Ascending aorta (tissue), 2 donors: ENCODE results near the gene GALNT17. TPM values are rescaled to one million over a fixed set of nuclear protein-coding genes. Genes with fewer than 3 reads are reported as not detected.
"Not testable (repeated sequence)": the region's sequence is repeated elsewhere in the genome, so short reads cannot be mapped to it uniquely, and the experiment has no call there.

Source experiments
- DNase-seq, 2 donors: peaks; one replicate each; pipeline ENCODE4 v3.0.0-alpha.2; 2019; ENCODE audit warnings: low spot score in 2 of 2
- H3K27ac ChIP-seq, 2 donors: fragments of 200-600 bp; sonication (generic); one replicate each; pipeline ENCODE4 v1.5.1; 2016 to 2017; ENCODE audit warnings: mild to moderate bottlenecking in 1 of 2
- H3K27me3 ChIP-seq: fragments of 200-600 bp; sonication (generic); one replicate; pipeline ENCODE4 v1.5.1; 2017
- H3K36me3 ChIP-seq, 2 donors: fragments of 200-600 bp; sonication (generic); one replicate each; pipeline ENCODE4 v1.5.1; 2016
- H3K4me1 ChIP-seq, 2 donors: fragments of 200-600 bp; sonication (generic); one replicate each; pipeline ENCODE4 v1.5.1; 2016 to 2017; ENCODE audit warnings: mild to moderate bottlenecking in 1 of 2
- H3K4me3 ChIP-seq, 2 donors: fragments of 200-600 bp; sonication (generic); one replicate each; pipeline ENCODE4 v1.5.1; 2016 to 2017; ENCODE audit warnings: mild to moderate bottlenecking in 1 of 2
- H3K9me3 ChIP-seq, 2 donors: fragments of 200-600 bp; sonication (generic); one replicate each; pipeline ENCODE4 v1.5.1; 2016
- CTCF ChIP-seq, 3 experiments: fragments of 200-600 bp in 2 of 3; fragments of 450-650 bp in 1 of 3; sonication (generic) in 2 of 3; IDR thresholded peaks; one replicate each; pipeline ENCODE4 v1.5.1; 2016 to 2019; ENCODE audit warnings: antibody characterized with exemption in 3 of 3, mild to moderate bottlenecking in 1 of 3, moderate library complexity in 1 of 3
- intact Hi-C: fragments of 100-400 bp; cut with DNase I; formaldehyde crosslinking; loops from one replicate; pipeline ENCODE4 v1.15.1; 2023
- total RNA-seq: library from RNA; depleted of rRNA; stranded (reverse); fragments of >200 nt; gene quantifications from one replicate; pipeline ENCODE4 v1.1.0, GENCODE V29; 2016

GALNT17 gene
- total RNA-seq, 1 donor from 2014 or later: 29.8 TPM

GRCh38 chr7:71208881-71209280 is 76.9 kb downstream of the GALNT17 start:
- peaks cover 0 to 5% of the 10 kb centered on the region in 2 donors for H3K9me3 ChIP-seq
- intact Hi-C loops: no loop called here
- H3K27me3 ChIP-seq: no peaks in the 10 kb centered on the region
- H3K4me3 ChIP-seq: no peak overlapping the region
- no peaks in the 10 kb centered on the region for H3K4me1 ChIP-seq
- no peak for TF ChIP-seq CTCF (IDR thresholded peaks at IDR 0.05)
- H3K27ac ChIP-seq: no peak overlapping the region
- DNase-seq: no peak
- H3K36me3 ChIP-seq: no peaks in the 10 kb centered on the region

- H3K27ac ChIP-seq, intact Hi-C loops: not testable (repeated sequence)
These were observed 77.5 kb downstream of the GALNT17 start for GRCh38 chr7:71209484-71209883.

GRCh38 chr7:71210220-71210619 is 78.3 kb downstream of the GALNT17 start:
- Histone ChIP-seq H3K36me3 (no peaks in the 10 kb centered on the region), H3K4me3 (no peak overlapping the region), H3K9me3 (peaks cover 0 to 4% of the 10 kb centered on the region in 2 donors), H3K27ac (no peak overlapping the region), H3K27me3 (no peaks in the 10 kb centered on the region), H3K4me1 (no peaks in the 10 kb centered on the region)
- no peak for DNase-seq
- TF ChIP-seq CTCF (IDR thresholded peaks at IDR 0.05): no peak
- intact Hi-C loops: no loop called here

More at GRCh38 chr7:71209484-71209883, 77.5 kb downstream of the GALNT17 start:
- H3K4me3 ChIP-seq, H3K36me3 ChIP-seq, H3K27me3 ChIP-seq, DNase-seq, H3K4me1 ChIP-seq, H3K9me3 ChIP-seq: not testable (repeated sequence)

- H3K27ac ChIP-seq, intact Hi-C loops, H3K4me1 ChIP-seq, H3K4me3 ChIP-seq, H3K36me3 ChIP-seq, DNase-seq, H3K27me3 ChIP-seq, H3K9me3 ChIP-seq: not testable (repeated sequence)
These were observed 80.5 kb downstream of the GALNT17 start for GRCh38 chr7:71212433-71212832.

- intact Hi-C loops: no loop called here
- H3K4me3 ChIP-seq: no peak overlapping the region
These were observed 84.3 kb downstream of the GALNT17 start for GRCh38 chr7:71216211-71216610.

GRCh38 chr7:71220210-71220695 is 88.3 kb downstream of the GALNT17 start:
- no peaks in the 10 kb centered on the region for H3K36me3 ChIP-seq
- H3K9me3 ChIP-seq: no peaks in the 10 kb centered on the region
- peak overlapping the region in 1 of 2 donors; percentile 63 for H3K27ac ChIP-seq
- H3K4me3 ChIP-seq: no peak overlapping the region
- no peaks in the 10 kb centered on the region for H3K27me3 ChIP-seq
- intact Hi-C loops: no loop called here
- TF ChIP-seq CTCF (IDR thresholded peaks at IDR 0.05): peak in 2 of 3 experiments; percentile 14 to 24
- H3K4me1 ChIP-seq: no peaks in the 10 kb centered on the region
- no peak for DNase-seq

More at GRCh38 chr7:71216211-71216610, 84.3 kb downstream of the GALNT17 start:
- H3K36me3 ChIP-seq: no peaks in the 10 kb centered on the region
- peaks cover 0 to 4% of the 10 kb centered on the region in 2 donors for H3K9me3 ChIP-seq
- no peak overlapping the region for H3K27ac ChIP-seq
- TF ChIP-seq CTCF (IDR thresholded peaks at IDR 0.05): no peak
- H3K4me1 ChIP-seq: no peaks in the 10 kb centered on the region
- DNase-seq: no peak
- H3K27me3 ChIP-seq: no peaks in the 10 kb centered on the region

GRCh38 chr7:71221049-71221448 is 89.1 kb downstream of the GALNT17 start:
- Histone ChIP-seq H3K27ac (peak overlapping the region in 1 of 2 donors; percentile 63), H3K4me1 (no peaks in the 10 kb centered on the region), H3K9me3 (no peaks in the 10 kb centered on the region), H3K27me3 (no peaks in the 10 kb centered on the region), H3K4me3 (no peak overlapping the region), H3K36me3 (no peaks in the 10 kb centered on the region)
- DNase-seq: no peak
- intact Hi-C loops: no loop called here
- no peak for TF ChIP-seq CTCF (IDR thresholded peaks at IDR 0.05)
